GM21528 (cell line): ENCODE data around the gene AARS2.
"Not testable (repeated sequence)": the region's sequence is repeated elsewhere in the genome, so short reads cannot be mapped to it uniquely, and the experiment has no call there.

Experiments used
- ATAC-seq: cut with Tn5 transposase; IDR thresholded peaks from one replicate; pipeline ENCODE4 v1.9.1; 2021; ENCODE audit warnings: mild to moderate bottlenecking, moderate library complexity; ENCODE audit not compliant: unreplicated experiment, low FRiP score

Gene AARS2

GRCh38 chr6:44333273-44333919 is 20.2 kb upstream of the AARS2 start:
- no peak for ATAC-seq

- ATAC-seq: no peak
These were observed 19.4 kb upstream of the AARS2 start for GRCh38 chr6:44332585-44332984.

- no peak for ATAC-seq
These were observed 16.7 kb upstream of the AARS2 start for GRCh38 chr6:44329858-44330257.

- not testable (repeated sequence) for ATAC-seq
These were observed 15.1 kb upstream of the AARS2 start for GRCh38 chr6:44328203-44328602.

GRCh38 chr6:44327760-44328159 is 14.6 kb upstream of the AARS2 start:
- no peak for ATAC-seq

GRCh38 chr6:44327096-44327495 is 13.9 kb upstream of the AARS2 start:
- no peak for ATAC-seq

GRCh38 chr6:44321210-44321609 is 8.1 kb upstream of the AARS2 start:
- ATAC-seq: no peak

- not testable (repeated sequence) for ATAC-seq
These were observed 4.0 kb upstream of the AARS2 start for GRCh38 chr6:44317136-44317631.

GRCh38 chr6:44316481-44316880 is 3.3 kb upstream of the AARS2 start:
- no peak for ATAC-seq

GRCh38 chr6:44315951-44316350 is 2.8 kb upstream of the AARS2 start:
- ATAC-seq: no peak

GRCh38 chr6:44315516-44315915 is 2.4 kb upstream of the AARS2 start:
- no peak for ATAC-seq

- ATAC-seq: not testable (repeated sequence)
These were observed 1.5 kb upstream of the AARS2 start for GRCh38 chr6:44314657-44315056.

- ATAC-seq: no peak
These were observed 1.4 kb downstream of the AARS2 start for GRCh38 chr6:44311767-44312166.

- ATAC-seq: no peak
These were observed 1.8 kb downstream of the AARS2 start for GRCh38 chr6:44311304-44311703.

GRCh38 chr6:44310241-44310640 is 2.9 kb downstream of the AARS2 start:
- ATAC-seq: no peak

- ATAC-seq: no peak
These were observed 3.5 kb downstream of the AARS2 start for GRCh38 chr6:44309631-44310030.

- ATAC-seq: no peak
These were observed 4.1 kb downstream of the AARS2 start for GRCh38 chr6:44309092-44309491.

GRCh38 chr6:44307217-44307616 is 5.9 kb downstream of the AARS2 start:
- no peak for ATAC-seq

- no peak for ATAC-seq
These were observed 6.4 kb downstream of the AARS2 start for GRCh38 chr6:44306710-44307109.

- no peak for ATAC-seq
These were observed 7.9 kb downstream of the AARS2 start for GRCh38 chr6:44305200-44305725.

GRCh38 chr6:44304282-44305199 is 8.6 kb downstream of the AARS2 start:
- no peak for ATAC-seq
